Peyer's patch (tissue), 4 donors: ENCODE data around the gene OR2A5.

Experiments used
- CTCF ChIP-seq, 6 experiments: fragments of 450-650 bp in 4 of 6; fragments of 200-600 bp in 2 of 6; sonication (generic) in 1 of 6; IDR thresholded peaks; one replicate each; pipeline ENCODE4 v1.5.1; 2017 to 2019; ENCODE audit warnings: antibody characterized with exemption in 6 of 6, mild to moderate bottlenecking in 3 of 6, moderate library complexity in 1 of 6
- POLR2A ChIP-seq, 2 donors: fragments of 450-650 bp; IDR thresholded peaks; one replicate each; pipeline ENCODE4 v1.5.1; 2017; ENCODE audit warnings: antibody characterized with exemption in 2 of 2, mild to moderate bottlenecking in 2 of 2, moderate library complexity in 2 of 2

- TF ChIP-seq POLR2A (IDR thresholded peaks at IDR 0.05) (no peak), CTCF (IDR thresholded peaks at IDR 0.05) (no peak)
Observed at GRCh38 chr7:144050093-144050492, 1.3 kb downstream of the OR2A5 start.
